Astrocyte (in vitro differentiated cells and primary cell): Measurements from ENCODE around the gene CASKIN2.

Experiments used
- CTCF ChIP-seq: IDR thresholded peaks from 2 replicates; pipeline ENCODE4 v1.5.1; 2011; ENCODE audit warnings: low read depth, mild to moderate bottlenecking, inconsistent platforms, low read length, moderate library complexity; ENCODE audit not compliant: insufficient read depth
- EZH2 ChIP-seq: IDR thresholded peaks from 2 replicates; pipeline ENCODE4 v1.6.1; 2012; ENCODE audit warnings: mild to moderate bottlenecking, low read length, inconsistent platforms; ENCODE audit not compliant: insufficient read depth

- TF ChIP-seq EZH2 (no peak), CTCF (no peak)
Observed at GRCh38 chr17:75482098-75482942, 33.0 kb downstream of the CASKIN2 start.
